ENCODE results near the gene C10orf105. TPM values are rescaled to one million over a fixed set of nuclear protein-coding genes. Genes with fewer than 3 reads are reported as not detected.

The C10orf105 gene
- not detected in 2 replicates for total RNA-seq

GRCh38 chr10:71719464-71720201 is at the start of gene C10orf105:
Gene C10orf105, minus strand, starts transcription at chr10:71719778. Its CDS starts 3,441 bp downstream, at chr10:71716337.

Other genes starting within 250 kb of the C10orf105 start
- gene VSIR, start 53.7 kb upstream of the C10orf105 start, total RNA-seq = 25.6 and 34.9 TPM in 2 replicates
- 620 and 1,041 TPM in 2 replicates for gene PSAP, start 131.5 kb upstream of the C10orf105 start, total RNA-seq
- gene CHST3, start 244.6 kb upstream of the C10orf105 start, total RNA-seq = 5.5 and 6.1 TPM in 2 replicates

Data from bladder microvascular endothelial cell (primary cell).